Measurements from ENCODE around the gene OR4D2. TPM values are rescaled to one million over a fixed set of nuclear protein-coding genes. Genes with fewer than 3 reads are reported as not detected.
A peak's percentile ranks its signal among the peaks of the same experiment; 100 is the strongest.
"Not testable (repeated sequence)": the region's sequence is repeated elsewhere in the genome, so short reads cannot be mapped to it uniquely, and the experiment has no call there.

OR4D2 gene
- total RNA-seq, 1 donor from 2014 or later = not detected

- Mint-ChIP-seq H3K9me3 (ENCODE audit: unreplicated experiment) (no peaks in the 10 kb centered on the region), H3K27me3 (ENCODE audit: unreplicated experiment) (no peaks in the 10 kb centered on the region), H3K4me1 (ENCODE audit: unreplicated experiment) (no peaks in the 10 kb centered on the region), H3K4me3 (ENCODE audit: unreplicated experiment) (no peak overlapping the region), H3K36me3 (ENCODE audit: low read depth, unreplicated experiment) (no peaks in the 10 kb centered on the region), H3K27ac (ENCODE audit: unreplicated experiment) (no peak overlapping the region)
- no peak for DNase-seq (ENCODE audit: low spot score)
- TF ChIP-seq, protein P1, sequence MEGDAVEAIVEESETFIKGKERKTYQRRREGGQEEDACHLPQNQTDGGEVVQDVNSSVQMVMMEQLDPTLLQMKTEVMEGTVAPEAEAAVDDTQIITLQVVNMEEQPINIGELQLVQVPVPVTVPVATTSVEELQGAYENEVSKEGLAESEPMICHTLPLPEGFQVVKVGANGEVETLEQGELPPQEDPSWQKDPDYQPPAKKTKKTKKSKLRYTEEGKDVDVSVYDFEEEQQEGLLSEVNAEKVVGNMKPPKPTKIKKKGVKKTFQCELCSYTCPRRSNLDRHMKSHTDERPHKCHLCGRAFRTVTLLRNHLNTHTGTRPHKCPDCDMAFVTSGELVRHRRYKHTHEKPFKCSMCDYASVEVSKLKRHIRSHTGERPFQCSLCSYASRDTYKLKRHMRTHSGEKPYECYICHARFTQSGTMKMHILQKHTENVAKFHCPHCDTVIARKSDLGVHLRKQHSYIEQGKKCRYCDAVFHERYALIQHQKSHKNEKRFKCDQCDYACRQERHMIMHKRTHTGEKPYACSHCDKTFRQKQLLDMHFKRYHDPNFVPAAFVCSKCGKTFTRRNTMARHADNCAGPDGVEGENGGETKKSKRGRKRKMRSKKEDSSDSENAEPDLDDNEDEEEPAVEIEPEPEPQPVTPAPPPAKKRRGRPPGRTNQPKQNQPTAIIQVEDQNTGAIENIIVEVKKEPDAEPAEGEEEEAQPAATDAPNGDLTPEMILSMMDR (IDR thresholded peaks at IDR 0.05; ENCODE audit: unreplicated experiment) = no peak
These were observed 38.9 kb upstream of the OR4D2 start for GRCh38 chr17:58127846-58128245.

DNA sequence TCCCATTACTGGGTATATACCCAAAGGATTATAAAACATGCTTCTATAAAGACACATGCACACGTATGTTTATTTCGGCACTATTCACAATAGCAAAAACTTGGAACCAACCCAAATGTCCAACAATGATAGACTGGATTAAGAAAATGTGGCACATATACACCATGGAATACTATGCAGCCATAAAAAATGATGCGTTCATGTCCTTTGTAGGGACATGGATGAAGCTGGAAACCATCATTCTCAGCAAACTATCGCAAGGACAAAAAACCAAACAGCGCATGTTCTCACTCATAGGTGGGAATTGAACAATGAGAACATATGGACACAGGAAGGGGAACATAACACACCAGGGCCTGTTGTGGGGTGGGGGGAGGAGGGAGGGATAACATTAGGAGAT, 34.1 kb upstream of the OR4D2 start:
- not testable (repeated sequence) for H3K4me3 Mint-ChIP-seq (ENCODE audit: unreplicated experiment); DNase-seq (ENCODE audit: low spot score); H3K9me3 Mint-ChIP-seq (ENCODE audit: unreplicated experiment); H3K4me1 Mint-ChIP-seq (ENCODE audit: unreplicated experiment); H3K36me3 Mint-ChIP-seq (ENCODE audit: low read depth, unreplicated experiment); H3K27ac Mint-ChIP-seq (ENCODE audit: unreplicated experiment); H3K27me3 Mint-ChIP-seq (ENCODE audit: unreplicated experiment)

DNA sequence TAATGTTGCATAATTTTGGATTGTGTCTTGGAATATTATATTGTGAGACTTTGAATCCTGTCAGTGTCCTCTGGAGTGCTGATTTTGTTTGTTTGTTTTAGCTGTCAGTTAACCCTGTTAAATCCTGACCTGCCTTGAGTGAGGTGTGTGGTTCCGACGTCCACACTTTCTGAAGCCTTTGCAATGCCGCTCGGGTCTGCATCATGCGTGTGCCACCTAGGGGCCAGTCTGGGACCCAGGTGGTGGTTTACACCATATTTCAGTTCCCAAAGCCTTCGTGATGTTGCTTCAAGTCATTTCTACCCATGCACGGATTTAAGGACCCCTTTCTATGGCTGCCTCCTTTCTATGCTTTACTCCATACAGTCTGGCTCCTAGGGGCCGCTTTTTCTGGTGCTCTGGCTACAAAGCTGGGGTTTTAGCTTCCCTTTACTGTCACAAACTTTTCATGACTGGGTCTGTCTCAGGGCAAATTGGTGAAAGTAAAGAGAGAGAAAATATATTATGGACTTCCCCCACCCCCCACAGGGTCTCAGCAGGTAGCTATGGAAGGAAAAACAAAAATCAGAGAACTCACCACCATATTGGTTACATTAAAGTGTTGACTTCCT, 30.0 kb upstream of the OR4D2 start:
- no peak overlapping the region for H3K4me3 Mint-ChIP-seq (ENCODE audit: unreplicated experiment)
- TF ChIP-seq, protein P1 (IDR thresholded peaks at IDR 0.05; ENCODE audit: unreplicated experiment) = no peak
- H3K27ac Mint-ChIP-seq (ENCODE audit: unreplicated experiment) = no peak overlapping the region
- peak; percentile 24 for DNase-seq (ENCODE audit: low spot score)
- H3K4me1 Mint-ChIP-seq (ENCODE audit: unreplicated experiment) = no peaks in the 10 kb centered on the region
- no peaks in the 10 kb centered on the region for H3K27me3 Mint-ChIP-seq (ENCODE audit: unreplicated experiment)
- no peaks in the 10 kb centered on the region for H3K36me3 Mint-ChIP-seq (ENCODE audit: low read depth, unreplicated experiment)
- H3K9me3 Mint-ChIP-seq (ENCODE audit: unreplicated experiment) = no peaks in the 10 kb centered on the region

DNA sequence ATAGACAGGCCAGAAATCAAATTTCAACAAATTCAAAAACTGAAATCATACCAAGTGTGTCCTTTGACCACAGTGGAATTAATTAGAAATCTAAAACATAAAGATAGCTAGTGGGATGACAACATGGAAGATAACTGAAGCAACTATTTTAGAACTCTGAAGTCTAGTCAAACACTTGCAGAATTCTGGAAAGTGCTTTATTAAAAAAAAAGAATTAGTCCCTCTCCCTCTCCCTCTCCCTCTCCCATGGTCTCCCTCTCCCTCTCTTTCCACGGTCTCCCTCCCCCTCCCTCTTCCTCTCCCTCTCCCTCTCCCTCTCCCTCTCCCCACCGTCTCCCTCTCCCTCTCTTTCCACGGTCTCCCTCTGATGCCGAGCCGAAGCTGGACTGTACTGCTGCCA, 25.3 kb upstream of the OR4D2 start:
- TF ChIP-seq, protein P1 (IDR thresholded peaks at IDR 0.05; ENCODE audit: unreplicated experiment) = no peak
- Mint-ChIP-seq H3K4me1 (ENCODE audit: unreplicated experiment) (no peaks in the 10 kb centered on the region), H3K9me3 (ENCODE audit: unreplicated experiment) (peaks cover 3% of the 10 kb centered on the region), H3K4me3 (ENCODE audit: unreplicated experiment) (no peak overlapping the region), H3K36me3 (ENCODE audit: low read depth, unreplicated experiment) (peaks cover 8% of the 10 kb centered on the region), H3K27me3 (ENCODE audit: unreplicated experiment) (no peaks in the 10 kb centered on the region), H3K27ac (ENCODE audit: unreplicated experiment) (no peak overlapping the region)
- no peak for DNase-seq (ENCODE audit: low spot score)

- not testable (repeated sequence) for H3K27me3 Mint-ChIP-seq (ENCODE audit: unreplicated experiment); H3K4me3 Mint-ChIP-seq (ENCODE audit: unreplicated experiment); H3K4me1 Mint-ChIP-seq (ENCODE audit: unreplicated experiment); H3K9me3 Mint-ChIP-seq (ENCODE audit: unreplicated experiment); DNase-seq (ENCODE audit: low spot score); H3K36me3 Mint-ChIP-seq (ENCODE audit: low read depth, unreplicated experiment); H3K27ac Mint-ChIP-seq (ENCODE audit: unreplicated experiment)
These were observed 23.4 kb upstream of the OR4D2 start for GRCh38 chr17:58143335-58143734.

GRCh38 chr17:58144801-58145200, 22.0 kb upstream of the OR4D2 start:
- DNase-seq (ENCODE audit: low spot score) = no peak
- TF ChIP-seq, protein P1 (IDR thresholded peaks at IDR 0.05; ENCODE audit: unreplicated experiment) = no peak
- no peaks in the 10 kb centered on the region for H3K27me3 Mint-ChIP-seq (ENCODE audit: unreplicated experiment)
- H3K36me3 Mint-ChIP-seq (ENCODE audit: low read depth, unreplicated experiment) = peaks cover 8% of the 10 kb centered on the region
- H3K27ac Mint-ChIP-seq (ENCODE audit: unreplicated experiment) = no peak overlapping the region
- peaks cover 3% of the 10 kb centered on the region for H3K9me3 Mint-ChIP-seq (ENCODE audit: unreplicated experiment)
- H3K4me3 Mint-ChIP-seq (ENCODE audit: unreplicated experiment) = no peak overlapping the region
- H3K4me1 Mint-ChIP-seq (ENCODE audit: unreplicated experiment) = no peaks in the 10 kb centered on the region

Measured in endothelial cell (in vitro differentiated cells).